Measurements from ENCODE around the gene NDRG3. TPM values are rescaled to one million over a fixed set of nuclear protein-coding genes. Genes with fewer than 3 reads are reported as not detected.

Gene NDRG3
- polyA plus RNA-seq, 1 of the 3 experiments (the other 2 are of a cell fraction): 20.5 TPM

DNA sequence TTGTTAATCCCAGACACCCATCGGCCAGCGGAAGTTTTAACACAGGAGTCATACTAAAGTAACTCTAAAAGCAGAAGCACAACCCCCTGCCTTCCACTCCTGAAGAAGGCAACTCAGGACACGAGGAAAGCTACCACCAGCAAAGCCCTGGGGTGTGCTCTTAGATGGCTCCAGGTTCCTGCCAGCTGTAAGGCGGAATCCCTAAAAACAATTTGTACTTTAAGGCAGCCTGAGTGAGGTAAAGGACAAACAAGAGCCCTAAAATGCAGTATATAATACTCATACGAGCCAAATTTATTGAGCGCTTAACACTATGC, 8.7 kb downstream of the NDRG3 start:
- peaks cover 8% of the 10 kb centered on the region for H3F3A ChIP-seq (replicated peaks; ENCODE audit: insufficient read depth)
- H3K9ac ChIP-seq: no peak overlapping the region
- 93% methylated on average over 6 of the region's 6 CpGs for WGBS (ENCODE audit: low lambda C conversion rate)
- DNase-seq: no peak
- no peak overlapping the region for H2AFZ ChIP-seq (ENCODE audit: low read depth)
- POLR2A ChIA-PET: no interaction called here
- H3K9me3 ChIP-seq: no peaks in the 10 kb centered on the region
- peaks cover 3 to 13% of the 10 kb centered on the region in 2 experiments; a peak in 2 of 4 replicates for H3K4me1 ChIP-seq (ENCODE audit: control insufficient read depth in 1 of 2, insufficient read depth in 2 of 2, low read depth in 1 of 2, low read length in 1 of 2)
- H3K4me3 ChIP-seq (ENCODE audit: low read depth in 2 of 2, low read length in 1 of 2): no peak overlapping the region
- CTCF ChIA-PET: interaction anchor here (1.2 to 2.2 kb wide), 3 partner anchors 12 to 70 kb away, joined by 3 to 9 read pairs (median 3); partner anchors contain the start of gene DSN1
- no peaks in the 10 kb centered on the region for H3K27me3 ChIP-seq (ENCODE audit: insufficient read depth)
- H3K4me2 ChIP-seq: no peak overlapping the region
- H3K36me3 ChIP-seq (replicated peaks in 1 of 2; ENCODE audit: control insufficient read depth in 1 of 2, insufficient read depth in 2 of 2, low read length in 1 of 2): no peaks in the 10 kb centered on the region
- no peaks in the 10 kb centered on the region for H3K9me2 ChIP-seq
- H3K27ac ChIP-seq (ENCODE audit: low read depth in 2 of 2, low read length in 1 of 2): no peak overlapping the region
- TF ChIP-seq FOXJ3 (CRISPR knock-in tag; IDR thresholded peaks at IDR 0.05) (no peak), MEF2A (IDR thresholded peaks at IDR 0.05; ENCODE audit: borderline replicate concordance, low read depth) (no peak), TEAD4 (IDR thresholded peaks at IDR 0.05; ENCODE audit: borderline replicate concordance, insufficient read depth) (no peak), TCF12 (IDR thresholded peaks at IDR 0.05) (no peak), SMC3 (IDR thresholded peaks at IDR 0.05; ENCODE audit: low read depth, low read length) (no peak), RFX5 (IDR thresholded peaks at IDR 0.05; ENCODE audit: low read length) (no peak), ELF1 (IDR thresholded peaks at IDR 0.05) (no peak), RAD21 (IDR thresholded peaks at IDR 0.05; ENCODE audit: low read length) (no peak)
- H3K79me2 ChIP-seq (ENCODE audit: insufficient read depth): peaks cover 7% of the 10 kb centered on the region; the same call in 1 of the 2 replicates
- H4K20me1 ChIP-seq (ENCODE audit: insufficient read depth): no peaks in the 10 kb centered on the region

DNA sequence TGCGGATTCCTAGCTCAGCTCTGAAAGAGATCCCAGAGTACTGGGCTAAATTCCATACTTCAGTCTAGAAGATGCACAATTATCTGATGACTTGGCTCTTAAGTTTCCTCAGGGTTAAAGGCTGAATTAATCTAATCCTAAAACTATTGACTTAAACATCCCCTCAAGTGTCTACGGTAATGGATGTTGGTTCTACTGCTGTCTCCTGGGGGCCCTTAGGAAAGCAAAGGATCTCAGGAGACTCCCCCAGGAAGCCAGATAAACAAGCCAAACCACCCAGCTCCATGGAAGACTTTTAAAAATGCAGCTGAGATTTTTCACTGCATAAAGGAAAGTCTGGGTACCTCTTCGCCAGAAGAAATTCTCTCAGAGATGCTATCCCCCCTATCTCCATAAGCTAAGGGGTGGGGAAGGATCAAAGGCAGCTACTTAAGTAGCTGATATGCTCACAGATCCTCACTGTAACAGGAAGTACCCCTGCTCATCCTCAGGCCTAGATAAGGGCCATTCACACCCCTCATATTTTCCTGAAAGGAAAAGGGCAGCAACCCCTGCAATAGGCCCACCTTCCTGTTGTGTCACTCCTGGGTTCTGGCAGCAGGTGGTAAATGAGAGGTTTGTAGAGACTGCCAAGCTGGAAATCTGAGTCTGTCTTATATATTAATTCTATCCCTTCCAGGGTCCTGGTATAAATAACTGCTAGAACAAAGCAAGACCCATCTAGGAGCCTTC, 9.3 kb downstream of the NDRG3 start:
- Histone ChIP-seq H4K20me1 (ENCODE audit: insufficient read depth) (no peaks in the 10 kb centered on the region), H3K9ac (no peak overlapping the region), H3K9me3 (no peaks in the 10 kb centered on the region), H3K9me2 (no peaks in the 10 kb centered on the region), H3K4me1 (ENCODE audit: control insufficient read depth in 1 of 2, insufficient read depth in 2 of 2, low read depth in 1 of 2, low read length in 1 of 2) (peaks cover 3 to 8% of the 10 kb centered on the region in 2 experiments; a peak in 2 of 4 replicates), H3K4me2 (no peak overlapping the region), H3K79me2 (ENCODE audit: insufficient read depth) (peaks cover 7% of the 10 kb centered on the region; the same call in 1 of the 2 replicates), H2AFZ (ENCODE audit: low read depth) (no peak overlapping the region), H3F3A (replicated peaks; ENCODE audit: insufficient read depth) (peaks cover 6% of the 10 kb centered on the region), H3K27ac (ENCODE audit: low read depth in 2 of 2, low read length in 1 of 2) (no peak overlapping the region), H3K36me3 (replicated peaks in 1 of 2; ENCODE audit: control insufficient read depth in 1 of 2, insufficient read depth in 2 of 2, low read length in 1 of 2) (no peaks in the 10 kb centered on the region), H3K4me3 (ENCODE audit: low read depth in 2 of 2, low read length in 1 of 2) (no peak overlapping the region), H3K27me3 (ENCODE audit: insufficient read depth) (no peaks in the 10 kb centered on the region)
- CTCF ChIA-PET: interaction anchor here (1.1 to 2.2 kb wide), 4 partner anchors 12 to 69 kb away, joined by 3 to 9 read pairs (median 3); partner anchors contain the start of gene DSN1
- POLR2A ChIA-PET: no interaction called here
- DNase-seq: no peak
- TF ChIP-seq FOSL2 (IDR thresholded peaks at IDR 0.05; ENCODE audit: borderline replicate concordance, low read depth) (no peak), NFIC (IDR thresholded peaks at IDR 0.05; ENCODE audit: borderline replicate concordance) (no peak), NRF1 (IDR thresholded peaks at IDR 0.05; ENCODE audit: low read depth, low read length) (no peak), MEF2A (IDR thresholded peaks at IDR 0.05; ENCODE audit: borderline replicate concordance, low read depth) (no peak), RXRA (IDR thresholded peaks at IDR 0.05; ENCODE audit: borderline replicate concordance, low read depth) (no peak), TAF1 (IDR thresholded peaks at IDR 0.05; ENCODE audit: borderline replicate concordance, low read depth, low read length) (no peak), MXI1 (IDR thresholded peaks at IDR 0.05; ENCODE audit: low read depth, low read length) (no peak), ELF1 (IDR thresholded peaks at IDR 0.05) (no peak)
- TF ChIP-seq, protein P1, sequence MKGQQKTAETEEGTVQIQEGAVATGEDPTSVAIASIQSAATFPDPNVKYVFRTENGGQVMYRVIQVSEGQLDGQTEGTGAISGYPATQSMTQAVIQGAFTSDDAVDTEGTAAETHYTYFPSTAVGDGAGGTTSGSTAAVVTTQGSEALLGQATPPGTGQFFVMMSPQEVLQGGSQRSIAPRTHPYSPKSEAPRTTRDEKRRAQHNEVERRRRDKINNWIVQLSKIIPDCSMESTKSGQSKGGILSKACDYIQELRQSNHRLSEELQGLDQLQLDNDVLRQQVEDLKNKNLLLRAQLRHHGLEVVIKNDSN (IDR thresholded peaks at IDR 0.05; ENCODE audit: borderline replicate concordance, low read depth): no peak
- TF ChIP-seq, protein P2, sequence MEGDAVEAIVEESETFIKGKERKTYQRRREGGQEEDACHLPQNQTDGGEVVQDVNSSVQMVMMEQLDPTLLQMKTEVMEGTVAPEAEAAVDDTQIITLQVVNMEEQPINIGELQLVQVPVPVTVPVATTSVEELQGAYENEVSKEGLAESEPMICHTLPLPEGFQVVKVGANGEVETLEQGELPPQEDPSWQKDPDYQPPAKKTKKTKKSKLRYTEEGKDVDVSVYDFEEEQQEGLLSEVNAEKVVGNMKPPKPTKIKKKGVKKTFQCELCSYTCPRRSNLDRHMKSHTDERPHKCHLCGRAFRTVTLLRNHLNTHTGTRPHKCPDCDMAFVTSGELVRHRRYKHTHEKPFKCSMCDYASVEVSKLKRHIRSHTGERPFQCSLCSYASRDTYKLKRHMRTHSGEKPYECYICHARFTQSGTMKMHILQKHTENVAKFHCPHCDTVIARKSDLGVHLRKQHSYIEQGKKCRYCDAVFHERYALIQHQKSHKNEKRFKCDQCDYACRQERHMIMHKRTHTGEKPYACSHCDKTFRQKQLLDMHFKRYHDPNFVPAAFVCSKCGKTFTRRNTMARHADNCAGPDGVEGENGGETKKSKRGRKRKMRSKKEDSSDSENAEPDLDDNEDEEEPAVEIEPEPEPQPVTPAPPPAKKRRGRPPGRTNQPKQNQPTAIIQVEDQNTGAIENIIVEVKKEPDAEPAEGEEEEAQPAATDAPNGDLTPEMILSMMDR (IDR thresholded peaks at IDR 0.05): no peak
- TF ChIP-seq, protein P3, sequence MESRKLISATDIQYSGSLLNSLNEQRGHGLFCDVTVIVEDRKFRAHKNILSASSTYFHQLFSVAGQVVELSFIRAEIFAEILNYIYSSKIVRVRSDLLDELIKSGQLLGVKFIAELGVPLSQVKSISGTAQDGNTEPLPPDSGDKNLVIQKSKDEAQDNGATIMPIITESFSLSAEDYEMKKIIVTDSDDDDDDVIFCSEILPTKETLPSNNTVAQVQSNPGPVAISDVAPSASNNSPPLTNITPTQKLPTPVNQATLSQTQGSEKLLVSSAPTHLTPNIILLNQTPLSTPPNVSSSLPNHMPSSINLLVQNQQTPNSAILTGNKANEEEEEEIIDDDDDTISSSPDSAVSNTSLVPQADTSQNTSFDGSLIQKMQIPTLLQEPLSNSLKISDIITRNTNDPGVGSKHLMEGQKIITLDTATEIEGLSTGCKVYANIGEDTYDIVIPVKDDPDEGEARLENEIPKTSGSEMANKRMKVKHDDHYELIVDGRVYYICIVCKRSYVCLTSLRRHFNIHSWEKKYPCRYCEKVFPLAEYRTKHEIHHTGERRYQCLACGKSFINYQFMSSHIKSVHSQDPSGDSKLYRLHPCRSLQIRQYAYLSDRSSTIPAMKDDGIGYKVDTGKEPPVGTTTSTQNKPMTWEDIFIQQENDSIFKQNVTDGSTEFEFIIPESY (IDR thresholded peaks at IDR 0.05; ENCODE audit: borderline replicate concordance, low read depth): no peak
- WGBS (ENCODE audit: low lambda C conversion rate): 100% methylated on average over 3 of the region's 3 CpGs
